SK-N-SH (cell line): Measurements from ENCODE around the gene OR13C3. TPM values are rescaled to one million over a fixed set of nuclear protein-coding genes. Genes with fewer than 3 reads are reported as not detected.

Experiments
- CTCF ChIA-PET: fragments of 300-600, 350-600 bp; formaldehyde crosslinking; extraction: SDS; loops from one replicate; lab custom pipeline; 2021; lab: Yijun Ruan, JAX
- POLR2A ChIA-PET: fragments of 350-600 bp; sonication (Branson Sonifier 250); formaldehyde crosslinking; extraction: SDS; loops from one replicate; lab custom pipeline; 2020; ENCODE audit warnings: antibody characterized with exemption, inconsistent platforms; lab: Yijun Ruan, JAX
- DNase-seq: peaks from one replicate; pipeline ENCODE4 v3.0.0; 2012
- H2AFZ ChIP-seq: fragments of 200-600 bp; sonication (generic); 2 replicates; pipeline ENCODE4 v1.8.1; 2016; ENCODE audit warnings: antibody characterized with exemption, mild to moderate bottlenecking, low read depth
- H3F3A ChIP-seq: fragments of 200-600 bp; sonication (generic); replicated peaks from 2 replicates; pipeline ENCODE3; 2016; ENCODE audit warnings: antibody characterized with exemption, mild to moderate bottlenecking; ENCODE audit not compliant: insufficient read depth
- H3K27ac ChIP-seq, 2 experiments: fragments of 200-500 bp in 1 of 2; fragments of 200-600 bp in 1 of 2; sonication (Bioruptor generic) in 1 of 2; sonication (generic), shearing (Covaris generic) in 1 of 2; 2 replicates each; pipeline versions ENCODE4 v1.5.1 to v1.6.1; 2014 to 2016; ENCODE audit warnings: low read depth in 2 of 2, inconsistent platforms in 1 of 2, low read length in 1 of 2, mild to moderate bottlenecking in 1 of 2, mixed read lengths in 1 of 2
- H3K27me3 ChIP-seq: fragments of 200-600 bp; sonication (generic), shearing (Covaris generic); 2 replicates; pipeline ENCODE4 v1.6.1; 2016; ENCODE audit warnings: mixed run types; ENCODE audit not compliant: insufficient read depth
- H3K36me3 ChIP-seq, 2 experiments: fragments of 200-500 bp in 1 of 2; fragments of 200-600 bp in 1 of 2; sonication (Bioruptor generic) in 1 of 2; sonication (generic) in 1 of 2; replicated peaks in 1 of 2; 2 replicates each; pipeline versions ENCODE3 to v1.5.1; 2014 to 2016; ENCODE audit warnings: low read length in 1 of 2, mild to moderate bottlenecking in 1 of 2; ENCODE audit not compliant: insufficient read depth in 2 of 2, control insufficient read depth in 1 of 2
- H3K4me1 ChIP-seq, 2 experiments: fragments of 200-500 bp in 1 of 2; fragments of 200-600 bp in 1 of 2; sonication (Bioruptor generic) in 1 of 2; sonication (generic), shearing (Covaris generic) in 1 of 2; 2 replicates each; pipeline versions ENCODE4 v1.5.1 to v1.6.1; 2014 to 2016; ENCODE audit warnings: low read depth in 1 of 2, low read length in 1 of 2, mixed run types in 1 of 2; ENCODE audit not compliant: insufficient read depth in 2 of 2, control insufficient read depth in 1 of 2
- H3K4me2 ChIP-seq: fragments of 200-600 bp; sonication (generic), shearing (Covaris generic); 2 replicates; pipeline ENCODE4 v1.6.1; 2017; ENCODE audit warnings: mixed run types
- H3K4me3 ChIP-seq, 2 experiments: fragments of 200-500 bp in 1 of 2; fragments of 200-600 bp in 1 of 2; sonication (Bioruptor generic) in 1 of 2; sonication (generic), shearing (Covaris generic) in 1 of 2; 2 replicates each; pipeline versions ENCODE4 v1.5.1 to v1.8.1; 2014 to 2016; ENCODE audit warnings: low read depth in 2 of 2, inconsistent platforms in 1 of 2, low read length in 1 of 2, mild to moderate bottlenecking in 1 of 2, mixed read lengths in 1 of 2, moderate library complexity in 1 of 2
- H3K79me2 ChIP-seq: fragments of 200-600 bp; sonication (generic); 2 replicates; pipeline ENCODE4 v1.8.1; 2017; ENCODE audit warnings: mild to moderate bottlenecking; ENCODE audit not compliant: insufficient read depth
- H3K9ac ChIP-seq: fragments of 200-600 bp; sonication (generic); 2 replicates; pipeline ENCODE4 v1.6.1; 2017; ENCODE audit warnings: mixed run types
- H3K9me2 ChIP-seq: fragments of 200-600 bp; sonication (generic); 2 replicates; pipeline ENCODE4 v1.6.1; 2017; ENCODE audit warnings: mixed run types
- H3K9me3 ChIP-seq: fragments of 200-600 bp; sonication (generic); 2 replicates; pipeline ENCODE4 v1.6.1; 2017; ENCODE audit warnings: mixed run types, mild to moderate bottlenecking, moderate library complexity
- H4K20me1 ChIP-seq: fragments of 200-600 bp; sonication (generic); 2 replicates; pipeline ENCODE4 v1.6.1; 2017; ENCODE audit warnings: mild to moderate bottlenecking, mixed run types; ENCODE audit not compliant: insufficient read depth
- ELF1 ChIP-seq: IDR thresholded peaks from 2 replicates; pipeline ENCODE4 v1.4.0; 2012
- FOXM1 ChIP-seq: IDR thresholded peaks from 2 replicates; pipeline ENCODE4 v1.4.0; 2012; ENCODE audit warnings: low read depth, mild to moderate bottlenecking
- IRF3 ChIP-seq: fragments of 150-350 bp; IDR thresholded peaks from 2 replicates; pipeline ENCODE4 v1.6.1; 2016; ENCODE audit warnings: mild to moderate bottlenecking, low read depth, low read length
- JUND ChIP-seq: IDR thresholded peaks from 2 replicates; pipeline ENCODE4 v1.4.0; 2012
- NRF1 ChIP-seq: IDR thresholded peaks from 2 replicates; pipeline ENCODE4 v1.6.1; 2012; ENCODE audit warnings: low read depth, mild to moderate bottlenecking, low read length
- REST ChIP-seq: IDR thresholded peaks from 2 replicates; pipeline ENCODE4 v1.6.1; 2012; ENCODE audit warnings: mild to moderate bottlenecking, low read depth, low read length, moderate library complexity
- RFX5 ChIP-seq: IDR thresholded peaks from 2 replicates; pipeline ENCODE4 v1.6.1; 2012; ENCODE audit warnings: mild to moderate bottlenecking, improper control_type of control experiment, low read length
- RXRA ChIP-seq: IDR thresholded peaks from 2 replicates; pipeline ENCODE4 v1.4.0; 2012; ENCODE audit warnings: low read depth, mild to moderate bottlenecking, borderline replicate concordance
- SIN3A ChIP-seq: IDR thresholded peaks from 2 replicates; pipeline ENCODE4 v1.6.1; 2012; ENCODE audit warnings: low read depth, mild to moderate bottlenecking, low read length, moderate library complexity, borderline replicate concordance
- SMC3 ChIP-seq: IDR thresholded peaks from 2 replicates; pipeline ENCODE4 v1.6.1; 2012; ENCODE audit warnings: low read depth, low read length, improper control_type of control experiment
- TAF1 ChIP-seq: IDR thresholded peaks from 2 replicates; pipeline ENCODE4 v1.6.1; 2012; ENCODE audit warnings: low read depth, mild to moderate bottlenecking, low read length, moderate library complexity, borderline replicate concordance
- USF2 ChIP-seq: fragments of 150-350 bp; IDR thresholded peaks from 2 replicates; pipeline ENCODE4 v1.6.1; 2017; ENCODE audit warnings: antibody characterized with exemption, low read length, low read depth, borderline replicate concordance
- WGBS: methylation state at CpG from one replicate; pipeline ENCODE4 v1.1.6; 2017; ENCODE audit warnings: low lambda C conversion rate; 5-methylcytosine and 5-hydroxymethylcytosine counted together
- polyA plus RNA-seq, 3 experiments: library from polyadenylated mRNA; depleted of rRNA; stranded (reverse); fragments of >200 nt; gene quantifications; 2 replicates each; pipeline ENCODE4 v1.2.3, GENCODE V29; 2012

Gene OR13C3
- polyA plus RNA-seq, 1 of the 3 experiments (the other 2 are of a cell fraction): not detected

GRCh38 chr9:104577263-104577662 is 40.6 kb upstream of the OR13C3 start (continued):
- no peak for TF ChIP-seq REST
- TF ChIP-seq, all 33 proteins: peak for 0

GRCh38 chr9:104575456-104575855 is 38.8 kb upstream of the OR13C3 start:
- no peak for DNase-seq
- ChIA-PET CTCF (no interaction called here), POLR2A (no interaction called here)
- 0% methylated on average over 2 of the region's 2 CpGs for WGBS
- Histone ChIP-seq H3K4me2 (no peak overlapping the region), H3K79me2 (no peaks in the 10 kb centered on the region), H2AFZ (no peak overlapping the region), H4K20me1 (no peaks in the 10 kb centered on the region), H3K9me2 (no peaks in the 10 kb centered on the region), H3K4me1 (no peaks in the 10 kb centered on the region), H3K27me3 (no peaks in the 10 kb centered on the region; the same call in 1 of the 2 replicates), H3F3A (no peaks in the 10 kb centered on the region), H3K27ac (no peak overlapping the region), H3K9me3 (no peaks in the 10 kb centered on the region; the same call in none of the 2 replicates), H3K36me3 (no peaks in the 10 kb centered on the region), H3K4me3 (no peak overlapping the region), H3K9ac (no peak overlapping the region)
- no peak for TF ChIP-seq RFX5
- no peak for TF ChIP-seq SIN3A
- TF ChIP-seq FOXM1: no peak
- TF ChIP-seq NRF1: no peak
- TF ChIP-seq RXRA: no peak
- TF ChIP-seq SMC3: no peak

GRCh38 chr9:104572612-104573011 is 36.0 kb upstream of the OR13C3 start:
- no peaks in the 10 kb centered on the region for H3F3A ChIP-seq
- no peaks in the 10 kb centered on the region for H3K27me3 ChIP-seq
- no peaks in the 10 kb centered on the region for H4K20me1 ChIP-seq
- no peaks in the 10 kb centered on the region for H3K4me1 ChIP-seq
- no peaks in the 10 kb centered on the region for H3K36me3 ChIP-seq
- H3K4me3 ChIP-seq: no peak overlapping the region
- DNase-seq: no peak
- no peak overlapping the region for H3K4me2 ChIP-seq
- H2AFZ ChIP-seq: no peak overlapping the region
- 0% methylated on average over 1 of the region's 1 CpG for WGBS
- no peaks in the 10 kb centered on the region for H3K9me2 ChIP-seq
- no peaks in the 10 kb centered on the region; the same call in none of the 2 replicates for H3K9me3 ChIP-seq
- H3K79me2 ChIP-seq: no peaks in the 10 kb centered on the region
- ChIA-PET POLR2A (no interaction called here), CTCF (no interaction called here)
- no peak overlapping the region for H3K27ac ChIP-seq
- no peak overlapping the region for H3K9ac ChIP-seq
- no peak for TF ChIP-seq TAF1
- no peak for TF ChIP-seq IRF3
- TF ChIP-seq ELF1: no peak
- no peak for TF ChIP-seq USF2
- TF ChIP-seq JUND: no peak
- TF ChIP-seq, all 33 proteins: peak for 0
